Gastroesophageal sphincter (tissue), 3 donors: ENCODE measurements around the gene DYSF.

ENCODE experiments used
- CTCF ChIP-seq, 4 experiments: fragments of 200-600 bp in 2 of 4; fragments of 450-650 bp in 2 of 4; sonication (generic) in 1 of 4; IDR thresholded peaks; one replicate each; pipeline ENCODE4 v1.5.1; 2017 to 2019; ENCODE audit warnings: antibody characterized with exemption in 4 of 4, mild to moderate bottlenecking in 2 of 4, moderate library complexity in 2 of 4
- EP300 ChIP-seq: sonication (generic); formaldehyde crosslinking; IDR thresholded peaks from one replicate; pipeline ENCODE4 v1.6.1; 2017; ENCODE audit warnings: antibody characterized with exemption, mild to moderate bottlenecking
- POLR2A ChIP-seq, 2 donors: fragments of 450-650 bp; IDR thresholded peaks; one replicate each; pipeline ENCODE4 v1.6.1; 2017; ENCODE audit warnings: antibody characterized with exemption in 2 of 2, mild to moderate bottlenecking in 2 of 2, moderate library complexity in 1 of 2
- POLR2AphosphoS5 ChIP-seq: sonication (generic); formaldehyde crosslinking; IDR thresholded peaks from one replicate; pipeline ENCODE4 v1.6.1; 2017; ENCODE audit warnings: antibody characterized with exemption

GRCh38 chr2:71492112-71492511, 38.8 kb downstream of the DYSF start:
- TF ChIP-seq CTCF (IDR thresholded peaks at IDR 0.05) (no peak), EP300 (no peak), POLR2A (IDR thresholded peaks at IDR 0.05) (no peak), POLR2AphosphoS5 (peak; percentile 72)
